Brain microvascular endothelial cell (primary cell): ENCODE results near the gene ZNF823.

Source experiments
- DNase-seq: peaks from one replicate; pipeline ENCODE4 v3.0.0-alpha.2; 2020
- H3K27ac ChIP-seq: fragments of 250-450 bp; sonication (Bioruptor Pico); 2 replicates; pipeline ENCODE4 v1.5.1; 2020; ENCODE audit warnings: mild to moderate bottlenecking, moderate library complexity
- H3K27me3 ChIP-seq: fragments of 250-450 bp; sonication (Bioruptor Pico); replicated peaks from 2 replicates; pipeline ENCODE4 v1.5.1; 2020; ENCODE audit warnings: mild to moderate bottlenecking
- H3K36me3 ChIP-seq: fragments of 250-450 bp; sonication (Bioruptor Pico); replicated peaks from 2 replicates; pipeline ENCODE4 v1.5.1; 2020; ENCODE audit warnings: mild to moderate bottlenecking
- H3K4me3 ChIP-seq: 2 replicates; pipeline ENCODE4 v1.5.1; 2011; ENCODE audit warnings: low read depth, mild to moderate bottlenecking, control low read depth, low read length, moderate library complexity
- in situ Hi-C: cut with HindIII; loops from 2 replicates; pipeline ENCODE4 v1.10.0; 2017; ENCODE audit warnings: low sequenced_read_pairs, low pct_ligation_motif_present
- TF ChIP-seq, protein P1 (sequence below): IDR thresholded peaks from 2 replicates; pipeline ENCODE4 v1.5.1; 2011; ENCODE audit warnings: low read depth, mild to moderate bottlenecking, moderate library complexity, low read length, control low read depth, inconsistent platforms; ENCODE audit errors: missing control alignments

ZNF823 gene

DNA sequence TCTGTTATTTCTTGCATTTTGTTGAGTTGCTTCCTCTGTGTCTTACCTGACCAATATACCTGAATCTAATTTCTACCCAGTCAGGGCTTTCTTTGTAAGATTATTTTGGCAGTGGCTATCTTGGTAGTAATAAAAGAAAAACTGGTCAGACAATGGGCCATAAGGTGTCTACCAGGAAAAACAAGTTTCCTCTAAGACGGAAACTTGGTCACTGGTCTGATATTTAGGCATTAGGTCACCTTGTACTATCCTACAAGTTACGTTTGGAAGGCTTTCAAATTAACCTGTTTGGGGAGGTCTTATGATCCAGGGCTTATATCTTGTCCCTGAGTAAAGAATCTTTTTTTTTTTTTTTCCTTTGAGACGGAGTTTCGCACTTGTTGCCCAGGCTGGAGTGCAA, 9.2 kb downstream of the ZNF823 start:
- H3K4me3 ChIP-seq, result no peak overlapping the region
- H3K27me3 ChIP-seq, result no peaks in the 10 kb centered on the region
- H3K36me3 ChIP-seq, result peaks cover 3% of the 10 kb centered on the region
- in situ Hi-C loops, result no loop called here
- DNase-seq, result no peak
- H3K27ac ChIP-seq, result no peak overlapping the region
- TF ChIP-seq, protein P1, sequence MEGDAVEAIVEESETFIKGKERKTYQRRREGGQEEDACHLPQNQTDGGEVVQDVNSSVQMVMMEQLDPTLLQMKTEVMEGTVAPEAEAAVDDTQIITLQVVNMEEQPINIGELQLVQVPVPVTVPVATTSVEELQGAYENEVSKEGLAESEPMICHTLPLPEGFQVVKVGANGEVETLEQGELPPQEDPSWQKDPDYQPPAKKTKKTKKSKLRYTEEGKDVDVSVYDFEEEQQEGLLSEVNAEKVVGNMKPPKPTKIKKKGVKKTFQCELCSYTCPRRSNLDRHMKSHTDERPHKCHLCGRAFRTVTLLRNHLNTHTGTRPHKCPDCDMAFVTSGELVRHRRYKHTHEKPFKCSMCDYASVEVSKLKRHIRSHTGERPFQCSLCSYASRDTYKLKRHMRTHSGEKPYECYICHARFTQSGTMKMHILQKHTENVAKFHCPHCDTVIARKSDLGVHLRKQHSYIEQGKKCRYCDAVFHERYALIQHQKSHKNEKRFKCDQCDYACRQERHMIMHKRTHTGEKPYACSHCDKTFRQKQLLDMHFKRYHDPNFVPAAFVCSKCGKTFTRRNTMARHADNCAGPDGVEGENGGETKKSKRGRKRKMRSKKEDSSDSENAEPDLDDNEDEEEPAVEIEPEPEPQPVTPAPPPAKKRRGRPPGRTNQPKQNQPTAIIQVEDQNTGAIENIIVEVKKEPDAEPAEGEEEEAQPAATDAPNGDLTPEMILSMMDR, result no peak

DNA sequence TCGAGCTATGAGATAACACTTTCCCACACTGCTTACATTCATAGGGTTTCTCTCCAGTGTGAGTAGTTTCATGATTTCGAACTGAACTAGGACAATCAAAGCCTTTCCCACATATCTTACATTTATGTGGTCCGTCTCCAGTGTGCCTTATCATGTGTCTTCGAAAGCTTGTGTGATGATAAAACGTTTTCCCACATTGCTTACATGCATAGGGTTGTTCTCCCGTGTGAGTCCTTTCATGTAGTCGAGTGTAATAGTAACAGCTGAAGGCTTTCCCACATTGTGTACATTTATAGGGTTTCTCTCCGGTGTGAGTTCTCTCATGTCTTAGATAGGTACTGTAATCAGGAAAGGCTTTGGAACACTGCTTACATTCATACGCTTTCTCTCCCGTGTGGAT, 16.3 kb downstream of the ZNF823 start:
- H3K27me3 ChIP-seq, result no peaks in the 10 kb centered on the region
- TF ChIP-seq, protein P1, result no peak
- peaks cover 32% of the 10 kb centered on the region for H3K36me3 ChIP-seq
- DNase-seq, result no peak
- no peak overlapping the region for H3K27ac ChIP-seq
- in situ Hi-C loops, result no loop called here
- no peak overlapping the region for H3K4me3 ChIP-seq

DNA sequence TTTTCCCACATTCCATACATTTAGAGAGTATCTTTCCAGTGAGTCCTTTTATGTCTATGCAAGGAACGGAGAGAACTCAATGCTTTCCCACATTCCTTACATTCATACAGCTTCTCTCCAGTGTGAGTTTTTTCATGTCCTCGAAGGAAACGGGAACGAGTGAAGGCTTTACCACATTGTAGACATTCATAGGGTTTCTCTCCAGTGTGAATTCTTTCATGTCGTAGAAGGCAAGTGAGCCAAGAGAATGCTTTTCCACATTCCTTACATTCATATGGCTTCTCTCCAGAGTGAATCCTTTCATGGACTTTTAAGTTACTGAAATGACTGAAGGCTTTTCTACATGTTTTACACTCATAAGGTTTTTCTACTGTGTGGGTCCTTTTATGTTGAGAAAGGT, 17.1 kb downstream of the ZNF823 start:
- Histone ChIP-seq H3K27me3 (no peaks in the 10 kb centered on the region), H3K36me3 (peaks cover 32% of the 10 kb centered on the region), H3K4me3 (no peak overlapping the region), H3K27ac (no peak overlapping the region)
- no peak for DNase-seq
- in situ Hi-C loops, result no loop called here
- TF ChIP-seq, protein P1, result no peak

DNA sequence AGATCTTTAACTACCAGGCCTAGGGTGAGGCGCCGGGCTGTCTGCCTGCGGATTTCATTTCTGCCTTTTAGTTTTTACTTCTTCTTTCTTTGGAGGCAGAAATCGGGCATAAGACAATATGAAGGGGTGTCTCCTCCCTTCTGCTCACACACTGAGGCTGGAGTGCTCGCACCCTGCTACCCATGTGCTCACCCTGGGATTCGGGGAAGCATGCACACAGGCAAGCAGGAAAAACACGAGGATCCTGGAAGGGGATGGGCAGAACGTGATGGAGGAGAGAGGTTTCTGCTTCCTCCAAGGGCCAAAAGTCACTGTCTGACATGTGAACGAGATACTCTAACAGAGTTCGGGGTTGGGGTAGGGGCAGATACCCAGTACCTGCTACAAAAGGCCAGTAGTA, 28.4 kb downstream of the ZNF823 start:
- H3K36me3 ChIP-seq, result no peaks in the 10 kb centered on the region
- in situ Hi-C loops, result no loop called here
- no peaks in the 10 kb centered on the region for H3K27me3 ChIP-seq
- no peak overlapping the region for H3K4me3 ChIP-seq
- DNase-seq, result no peak
- TF ChIP-seq, protein P1, result no peak
- no peak overlapping the region for H3K27ac ChIP-seq

DNA sequence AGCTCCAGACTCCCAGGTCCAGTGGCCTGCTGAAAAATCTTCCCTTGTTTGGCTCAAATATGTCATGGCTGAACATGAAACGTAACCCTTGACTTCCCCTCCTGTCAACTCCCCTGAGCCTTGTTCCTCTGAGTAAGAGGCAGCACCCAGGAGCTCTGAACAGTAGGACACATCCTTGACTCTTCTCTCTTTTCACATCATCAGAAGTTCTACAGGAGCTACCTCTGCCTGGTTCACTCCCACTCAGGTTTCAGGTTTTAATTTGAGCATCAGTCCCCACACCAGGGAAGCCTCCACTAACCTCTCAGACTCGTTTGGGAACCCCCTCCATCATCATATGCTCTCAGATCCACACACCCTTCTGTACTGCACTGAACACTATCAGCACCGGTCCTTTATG, 30.3 kb downstream of the ZNF823 start:
- DNase-seq, result no peak
- no peak overlapping the region for H3K4me3 ChIP-seq
- no peak overlapping the region for H3K27ac ChIP-seq
- H3K36me3 ChIP-seq, result no peaks in the 10 kb centered on the region
- in situ Hi-C loops, result no loop called here
- no peaks in the 10 kb centered on the region for H3K27me3 ChIP-seq
- TF ChIP-seq, protein P1, result no peak

DNA sequence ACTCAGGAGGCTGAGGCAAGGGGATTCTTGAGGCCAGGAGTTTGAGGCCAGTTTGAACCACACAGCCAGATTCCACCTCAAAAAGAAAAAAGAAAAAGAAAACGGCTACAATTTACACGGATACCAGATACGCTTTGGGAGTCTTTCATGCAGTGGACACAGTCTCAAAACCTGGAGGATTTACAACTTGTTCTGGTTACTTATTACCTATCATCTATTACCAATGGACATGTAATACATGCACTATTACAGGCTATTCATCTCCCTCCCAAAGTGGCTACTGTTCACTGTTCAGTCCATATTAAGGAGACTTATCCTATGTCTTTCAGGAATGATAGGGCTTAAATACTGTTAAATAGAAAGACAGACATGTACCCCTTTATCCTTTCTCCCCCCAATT, 33.3 kb downstream of the ZNF823 start:
- TF ChIP-seq, protein P1, result no peak
- Histone ChIP-seq H3K36me3 (no peaks in the 10 kb centered on the region), H3K27ac (no peak overlapping the region), H3K4me3 (no peak overlapping the region), H3K27me3 (no peaks in the 10 kb centered on the region)
- in situ Hi-C loops, result no loop called here
- DNase-seq, result no peak
